ENCODE results near the gene USP11. TPM values are rescaled to one million over a fixed set of nuclear protein-coding genes. Genes with fewer than 3 reads are reported as not detected.

The USP11 gene
- total and polyA plus RNA-seq, 2 donors (not counting 1 experiment from before 2014, with no cell fraction given) = 63.4 to 136 TPM

- H3K4me1 ChIP-seq (ENCODE audit: control insufficient read depth in 2 of 2, insufficient read depth in 2 of 2, low read length in 2 of 2) = peaks cover 26 to 27% of the 10 kb centered on the region in 2 donors
- Mint-ChIP-seq H3K27me3 (no peaks in the 10 kb centered on the region), H3K27ac (peak within 1 kb of the TSS; percentile 100), H3K4me1 (peaks cover 39% of the 10 kb centered on the region), H3K9me3 (ENCODE audit: insufficient read depth) (no peaks in the 10 kb centered on the region), H3K4me3 (peak within 1 kb of the TSS; percentile 96)
- ATAC-seq (ENCODE audit: low read depth) (peak; percentile 34), DNase-seq (no peak)
- H3K9ac ChIP-seq (ENCODE audit: low read length) = peak within 1 kb of the TSS; percentile 71
- peaks cover 30% of the 10 kb centered on the region for H4K20me1 ChIP-seq (ENCODE audit: control insufficient read depth, insufficient read depth, low read length, poor library complexity, severe bottlenecking)
- H3K79me2 ChIP-seq (ENCODE audit: control insufficient read depth, insufficient read depth, low read length) = peaks cover 29% of the 10 kb centered on the region
- peak within 1 kb of the TSS; percentile 96 for H3K4me2 ChIP-seq (replicated peaks; ENCODE audit: low read depth, low read length, poor library complexity, severe bottlenecking)
- no peaks in the 10 kb centered on the region for H3K9me3 ChIP-seq (ENCODE audit: control extremely low read depth in 1 of 3, control insufficient read depth in 2 of 3, insufficient read depth in 1 of 3, low read length in 2 of 3)
- TF ChIP-seq EZH2 (IDR thresholded peaks at IDR 0.05; ENCODE audit: borderline replicate concordance, insufficient read depth, low read depth, low read length, poor library complexity, severe bottlenecking) (no peak), CTCF (IDR thresholded peaks at IDR 0.05) (no peak)
- ChIA-PET POLR2A (interaction anchor here (0.6 to 1.3 kb wide), 9 partner anchors 13 to 1740 kb away, joined by 3 to 16 read pairs (median 3); partner anchors contain the start of genes NDUFB11, RBM10 and USP11), CTCF (interaction anchor here (1.4 kb wide), 1 partner anchor 167 kb away, joined by 6 read pairs; no protein-coding TSS in a partner anchor)
- WGBS (ENCODE audit: insufficient coverage) = 0% methylated on average over 54 of the region's 61 CpGs
- peaks cover 0 to 22% of the 10 kb centered on the region in 2 experiments for H3K36me3 ChIP-seq (replicated peaks in 1 of 2; ENCODE audit: control extremely low read depth in 1 of 2, control insufficient read depth in 1 of 2, extremely low read depth in 1 of 2, insufficient read depth in 2 of 2, low read length in 1 of 2)
- peak within 1 kb of the TSS; percentile 59 for H2AFZ ChIP-seq (ENCODE audit: insufficient read depth, low read depth, low read length, poor library complexity, severe bottlenecking)
- H3K27me3 ChIP-seq (replicated peaks in 1 of 4; ENCODE audit: control extremely low read depth in 1 of 4, control insufficient read depth in 3 of 4, insufficient read depth in 4 of 4, low read length in 3 of 4) = no peaks in the 10 kb centered on the region
- H3K4me3 ChIP-seq (ENCODE audit: control extremely low read depth in 1 of 5, extremely low read depth in 1 of 5, insufficient read depth in 1 of 5, low read depth in 2 of 5, low read length in 4 of 5) = peak within 1 kb of the TSS; percentile 69 to 83 (median 80)
- H3K27ac ChIP-seq (ENCODE audit: low read length in 2 of 2) = peak within 1 kb of the TSS; percentile 94 to 99
- intact Hi-C loops (cut with micrococcal nuclease) = loop anchor here (1.0 to 10.0 kb wide), 5 partner anchors 15 to 1696 kb away; partner anchors contain the start of genes PIM2, SLC35A2, SLC9A7 and USP11
Observed at GRCh38 chrX:47218280-47218919, 14.4 kb upstream of the USP11 start, which contains the start of gene CDK16. Gene CDK16, plus strand, starts transcription at chrX:47218681. Its CDS starts 4,877 bp downstream, at chrX:47223558.

Data from B cell (primary cell).